GM12873 (cell line): ENCODE data around the gene AVL9.

Experiments used
- CTCF ChIP-seq: IDR thresholded peaks from 2 replicates; pipeline ENCODE4 v1.5.1; 2012; ENCODE audit warnings: low read depth, mild to moderate bottlenecking, moderate library complexity, low read length, control low read depth; ENCODE audit not compliant: insufficient read depth; ENCODE audit errors: missing control alignments

The AVL9 gene

GRCh38 chr7:32573110-32573687, 77.9 kb downstream of the AVL9 start:
- TF ChIP-seq CTCF, result no peak

GRCh38 chr7:32574626-32575025, 79.3 kb downstream of the AVL9 start:
- TF ChIP-seq CTCF, result no peak

- no peak for TF ChIP-seq CTCF
Observed at GRCh38 chr7:32577421-32577820, 82.1 kb downstream of the AVL9 start.

- TF ChIP-seq CTCF, result no peak
Observed at GRCh38 chr7:32579776-32580175, 84.5 kb downstream of the AVL9 start.

- TF ChIP-seq CTCF, result no peak
Observed at GRCh38 chr7:32580646-32581045, 85.4 kb downstream of the AVL9 start.

- TF ChIP-seq CTCF, result no peak
Observed at GRCh38 chr7:32582036-32582435, 86.7 kb downstream of the AVL9 start.

- TF ChIP-seq CTCF, result no peak
Observed at GRCh38 chr7:32583791-32584190, 88.5 kb downstream of the AVL9 start.
